Astrocyte (in vitro differentiated cells and primary cell): ENCODE results near the gene GAMT. TPM values are rescaled to one million over a fixed set of nuclear protein-coding genes. Genes with fewer than 3 reads are reported as not detected.

Experiments
- DNase-seq: peaks from one replicate; pipeline ENCODE4 v3.0.0-alpha.2; 2010; ENCODE audit warnings: low read depth
- FAIRE-seq: peaks from 2 replicates; lab custom pipeline; 2011; peaks lifted over from hg19 to GRCh38; lab: Jason Lieb, UNC
- H2AFZ ChIP-seq: 2 replicates; pipeline ENCODE4 v1.6.0; 2012; ENCODE audit warnings: low read depth, low read length, inconsistent platforms
- H3K27ac ChIP-seq: 2 replicates; pipeline ENCODE4 v1.5.1; 2011; ENCODE audit warnings: low read depth, low read length, inconsistent platforms
- H3K27me3 ChIP-seq: 2 replicates; pipeline ENCODE4 v1.6.0; 2011; ENCODE audit warnings: low read length, inconsistent platforms; ENCODE audit not compliant: insufficient read depth
- H3K36me3 ChIP-seq: 2 replicates; pipeline ENCODE4 v1.5.1; 2011; ENCODE audit warnings: low read length, inconsistent platforms; ENCODE audit not compliant: insufficient read depth
- H3K4me1 ChIP-seq: 2 replicates; pipeline ENCODE4 v1.5.1; 2011; ENCODE audit warnings: low read length, inconsistent platforms; ENCODE audit not compliant: insufficient read depth
- H3K4me2 ChIP-seq: 2 replicates; pipeline ENCODE4 v1.6.0; 2012; ENCODE audit warnings: low read length, inconsistent platforms
- H3K4me3 ChIP-seq: 2 replicates; pipeline ENCODE4 v1.5.1; 2011; ENCODE audit warnings: low read depth, mild to moderate bottlenecking, low read length, inconsistent platforms; ENCODE audit not compliant: insufficient read depth
- H3K79me2 ChIP-seq: 2 replicates; pipeline ENCODE4 v1.6.0; 2012; ENCODE audit warnings: mild to moderate bottlenecking, low read length, inconsistent platforms; ENCODE audit not compliant: insufficient read depth
- H3K9ac ChIP-seq: 2 replicates; pipeline ENCODE4 v1.6.0; 2012; ENCODE audit warnings: mild to moderate bottlenecking, low read length, inconsistent platforms
- H3K9me3 ChIP-seq: 2 replicates; pipeline ENCODE4 v1.5.1; 2012; ENCODE audit warnings: low read depth, mild to moderate bottlenecking, low read length, inconsistent platforms; ENCODE audit not compliant: insufficient read depth
- H4K20me1 ChIP-seq: 2 replicates; pipeline ENCODE4 v1.6.0; 2012; ENCODE audit warnings: low read length, inconsistent platforms; ENCODE audit not compliant: insufficient read depth
- H3K27ac Mint-ChIP-seq: one replicate; pipeline ENCODE4 v1.8.0; 2021; ENCODE audit warnings: mild to moderate bottlenecking, mixed read lengths; ENCODE audit not compliant: unreplicated experiment
- H3K27me3 Mint-ChIP-seq: one replicate; pipeline ENCODE4 v1.8.0; 2021; ENCODE audit warnings: low read depth, mixed read lengths; ENCODE audit not compliant: unreplicated experiment
- H3K36me3 Mint-ChIP-seq: one replicate; pipeline ENCODE4 v1.8.0; 2021; ENCODE audit warnings: low read depth, mixed read lengths; ENCODE audit not compliant: unreplicated experiment
- H3K4me1 Mint-ChIP-seq: one replicate; pipeline ENCODE4 v1.8.0; 2021; ENCODE audit warnings: low read depth, mixed read lengths; ENCODE audit not compliant: unreplicated experiment
- H3K4me3 Mint-ChIP-seq: one replicate; pipeline ENCODE4 v1.8.0; 2021; ENCODE audit warnings: mild to moderate bottlenecking, moderate library complexity, mixed read lengths; ENCODE audit not compliant: unreplicated experiment
- H3K9me3 Mint-ChIP-seq: one replicate; pipeline ENCODE4 v1.8.0; 2021; ENCODE audit warnings: mild to moderate bottlenecking, mixed read lengths; ENCODE audit not compliant: unreplicated experiment
- EZH2 ChIP-seq: IDR thresholded peaks from 2 replicates; pipeline ENCODE4 v1.6.1; 2012; ENCODE audit warnings: mild to moderate bottlenecking, low read length, inconsistent platforms; ENCODE audit not compliant: insufficient read depth
- total RNA-seq: library from RNA; stranded (reverse); gene quantifications from 2 replicates; pipeline ENCODE4 v1.2.1, GENCODE V29; 2021
- TF ChIP-seq, protein P1 (sequence below): IDR thresholded peaks from 2 replicates; pipeline ENCODE4 v1.5.1; 2011; ENCODE audit warnings: low read depth, mild to moderate bottlenecking, inconsistent platforms, low read length, moderate library complexity; ENCODE audit not compliant: insufficient read depth

GAMT gene
- total RNA-seq, 1 donor from 2014 or later, result 35.9 TPM

DNA sequence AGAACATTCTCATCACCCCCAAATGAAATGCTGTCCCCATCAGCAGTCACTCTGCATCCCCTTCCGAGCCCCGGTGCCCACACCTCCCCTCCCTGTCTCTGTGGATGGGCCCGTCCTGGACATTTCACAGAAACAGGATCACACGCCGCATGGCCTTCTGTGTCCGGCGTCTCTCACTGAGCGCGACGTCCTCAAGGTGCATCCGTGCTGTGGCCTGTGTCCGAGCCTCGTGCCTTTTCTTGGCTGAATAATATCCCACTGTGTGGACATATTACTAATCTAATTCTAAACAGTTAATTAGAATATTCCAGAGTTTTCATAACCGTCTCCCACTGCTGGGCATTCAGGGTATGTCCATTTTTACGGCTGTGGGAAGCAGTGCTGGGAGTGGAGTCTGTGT is 8.9 kb downstream of the GAMT start:
- Histone ChIP-seq H3K4me2 (no peak overlapping the region), H3K27ac (no peak overlapping the region), H4K20me1 (peaks cover 15% of the 10 kb centered on the region), H3K9me3 (no peaks in the 10 kb centered on the region), H3K79me2 (peaks cover 11% of the 10 kb centered on the region), H3K4me1 (no peaks in the 10 kb centered on the region), H3K27me3 (no peaks in the 10 kb centered on the region), H3K36me3 (peaks cover 4% of the 10 kb centered on the region), H3K4me3 (no peak overlapping the region), H3K9ac (no peak overlapping the region), H2AFZ (no peak overlapping the region)
- Mint-ChIP-seq H3K4me1 (no peaks in the 10 kb centered on the region), H3K27ac (no peak overlapping the region), H3K9me3 (no peaks in the 10 kb centered on the region), H3K27me3 (no peaks in the 10 kb centered on the region), H3K36me3 (peaks cover 7% of the 10 kb centered on the region), H3K4me3 (no peak overlapping the region)
- DNase-seq (no peak), FAIRE-seq (no peak)
- TF ChIP-seq, protein P1, sequence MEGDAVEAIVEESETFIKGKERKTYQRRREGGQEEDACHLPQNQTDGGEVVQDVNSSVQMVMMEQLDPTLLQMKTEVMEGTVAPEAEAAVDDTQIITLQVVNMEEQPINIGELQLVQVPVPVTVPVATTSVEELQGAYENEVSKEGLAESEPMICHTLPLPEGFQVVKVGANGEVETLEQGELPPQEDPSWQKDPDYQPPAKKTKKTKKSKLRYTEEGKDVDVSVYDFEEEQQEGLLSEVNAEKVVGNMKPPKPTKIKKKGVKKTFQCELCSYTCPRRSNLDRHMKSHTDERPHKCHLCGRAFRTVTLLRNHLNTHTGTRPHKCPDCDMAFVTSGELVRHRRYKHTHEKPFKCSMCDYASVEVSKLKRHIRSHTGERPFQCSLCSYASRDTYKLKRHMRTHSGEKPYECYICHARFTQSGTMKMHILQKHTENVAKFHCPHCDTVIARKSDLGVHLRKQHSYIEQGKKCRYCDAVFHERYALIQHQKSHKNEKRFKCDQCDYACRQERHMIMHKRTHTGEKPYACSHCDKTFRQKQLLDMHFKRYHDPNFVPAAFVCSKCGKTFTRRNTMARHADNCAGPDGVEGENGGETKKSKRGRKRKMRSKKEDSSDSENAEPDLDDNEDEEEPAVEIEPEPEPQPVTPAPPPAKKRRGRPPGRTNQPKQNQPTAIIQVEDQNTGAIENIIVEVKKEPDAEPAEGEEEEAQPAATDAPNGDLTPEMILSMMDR, result no peak
- TF ChIP-seq EZH2, result no peak

DNA sequence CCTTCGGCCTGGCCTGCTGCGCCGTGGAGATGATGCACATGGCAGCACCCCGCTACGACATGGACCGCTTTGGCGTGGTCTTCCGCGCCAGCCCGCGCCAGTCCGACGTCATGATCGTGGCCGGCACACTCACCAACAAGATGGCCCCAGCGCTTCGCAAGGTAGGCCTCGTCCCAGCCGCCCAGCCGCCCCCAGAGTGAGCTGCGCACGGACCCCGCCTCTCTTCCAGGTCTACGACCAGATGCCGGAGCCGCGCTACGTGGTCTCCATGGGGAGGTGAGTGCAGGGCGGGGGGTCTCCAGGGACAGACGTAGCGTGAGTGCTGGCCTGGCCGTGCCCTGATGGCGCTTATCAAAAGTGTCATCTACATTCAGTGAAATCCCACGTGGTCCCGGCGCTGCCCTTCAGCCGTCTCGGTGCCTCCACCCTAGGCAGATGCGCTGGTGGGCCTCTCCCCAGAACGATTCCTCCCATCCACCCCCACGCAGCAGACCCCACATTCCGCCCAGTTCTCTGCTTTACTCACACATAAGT is 10.4 kb downstream of the GAMT start:
- Mint-ChIP-seq H3K4me1 (no peaks in the 10 kb centered on the region), H3K4me3 (no peak overlapping the region), H3K36me3 (peaks cover 7% of the 10 kb centered on the region), H3K27ac (no peak overlapping the region), H3K27me3 (no peaks in the 10 kb centered on the region), H3K9me3 (no peaks in the 10 kb centered on the region)
- Histone ChIP-seq H2AFZ (no peak overlapping the region), H3K27me3 (no peaks in the 10 kb centered on the region), H3K4me3 (no peak overlapping the region), H4K20me1 (peaks cover 17% of the 10 kb centered on the region), H3K4me1 (no peaks in the 10 kb centered on the region), H3K36me3 (peaks cover 4% of the 10 kb centered on the region), H3K9me3 (no peaks in the 10 kb centered on the region), H3K79me2 (peaks cover 21% of the 10 kb centered on the region), H3K27ac (no peak overlapping the region), H3K9ac (no peak overlapping the region), H3K4me2 (no peak overlapping the region)
- TF ChIP-seq, protein P1, result no peak
- no peak for TF ChIP-seq EZH2
- FAIRE-seq (no peak), DNase-seq (no peak)

DNA sequence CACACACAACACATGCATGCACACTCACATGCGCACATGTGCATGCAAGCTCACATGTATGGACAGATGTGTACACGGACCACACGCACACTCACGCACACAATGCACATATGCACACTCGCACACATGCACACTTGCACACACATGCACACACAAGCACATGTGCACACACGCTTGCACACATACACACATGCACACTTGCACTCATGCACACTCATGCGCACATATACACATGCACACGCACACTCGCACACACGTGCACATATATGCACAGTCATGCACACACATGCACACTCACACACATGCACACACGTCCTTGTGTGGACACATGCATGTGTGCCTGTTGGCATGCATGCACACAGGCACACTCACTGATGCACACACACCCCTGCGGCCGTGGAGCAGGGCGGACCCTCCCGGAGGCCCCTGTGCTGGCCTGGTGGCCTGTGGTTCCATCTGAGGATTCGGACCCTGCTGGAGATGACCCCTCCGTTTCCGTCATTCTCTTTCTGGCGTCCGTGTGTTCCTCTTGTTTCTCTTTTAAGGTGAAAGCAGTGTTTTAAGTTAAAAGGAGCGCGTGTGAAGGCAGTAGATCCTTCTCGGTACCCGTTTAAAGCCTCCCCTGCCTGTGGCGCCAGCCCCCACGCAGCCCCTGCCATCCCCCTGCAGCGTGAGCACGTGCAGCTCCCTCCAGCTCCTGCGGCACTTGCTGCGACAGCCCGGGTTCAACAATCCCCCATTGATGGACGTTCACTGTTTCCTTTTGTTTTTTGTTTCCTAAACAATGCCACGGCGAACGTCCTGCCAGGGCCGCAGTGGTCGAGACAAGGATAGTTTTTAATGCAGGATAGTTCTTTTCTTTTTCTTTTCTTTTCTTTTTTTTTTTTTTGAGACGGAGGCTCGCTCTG is 12.1 kb downstream of the GAMT start:
- H3K36me3 Mint-ChIP-seq, result peaks cover 7% of the 10 kb centered on the region
- no peaks in the 10 kb centered on the region for H3K27me3 Mint-ChIP-seq
- Histone ChIP-seq H4K20me1 (peaks cover 20% of the 10 kb centered on the region), H3K4me1 (peaks cover 6% of the 10 kb centered on the region), H3K36me3 (peaks cover 4% of the 10 kb centered on the region), H3K9me3 (no peaks in the 10 kb centered on the region), H3K79me2 (peaks cover 34% of the 10 kb centered on the region), H2AFZ (no peak overlapping the region), H3K4me3 (no peak overlapping the region), H3K27me3 (no peaks in the 10 kb centered on the region), H3K4me2 (no peak overlapping the region), H3K27ac (no peak overlapping the region), H3K9ac (no peak overlapping the region)
- peak overlapping the region; percentile 11 for H3K4me3 Mint-ChIP-seq
- no peaks in the 10 kb centered on the region for H3K4me1 Mint-ChIP-seq
- H3K9me3 Mint-ChIP-seq, result no peaks in the 10 kb centered on the region
- TF ChIP-seq EZH2, result no peak
- TF ChIP-seq, protein P1, result no peak
- DNase-seq (no peak), FAIRE-seq (no peak)
- H3K27ac Mint-ChIP-seq, result no peak overlapping the region
